Liver (tissue), 3 donors: Measurements from ENCODE around the gene ANKRD13A.

Experiments used
- ATF3 ChIP-seq: IDR thresholded peaks from 2 replicates; pipeline ENCODE4 v1.6.1; 2016; ENCODE audit warnings: antibody characterized with exemption
- CTCF ChIP-seq: fragments of 150-350 bp; IDR thresholded peaks from 2 replicates; pipeline ENCODE4 v1.5.1; 2017; ENCODE audit warnings: improper control_type of control experiment, low read depth, low read length; ENCODE audit not compliant: missing input control
- EGR1 ChIP-seq, 2 donors: IDR thresholded peaks; 2 replicates each; pipeline ENCODE4 v1.6.1; 2016 to 2018; ENCODE audit warnings: antibody characterized with exemption in 2 of 2, low read depth in 2 of 2
- NR2F2 ChIP-seq: IDR thresholded peaks from 2 replicates; pipeline ENCODE4 v1.6.1; 2016; ENCODE audit warnings: antibody characterized with exemption
- RAD21 ChIP-seq, 2 donors: IDR thresholded peaks; 2 replicates each; pipeline ENCODE4 v1.6.1; 2016; ENCODE audit warnings: antibody characterized with exemption in 2 of 2, mild to moderate bottlenecking in 2 of 2
- SP1 ChIP-seq: IDR thresholded peaks from 2 replicates; pipeline ENCODE4 v1.6.1; 2018; ENCODE audit warnings: antibody characterized with exemption, mild to moderate bottlenecking
- TAF1 ChIP-seq: conservative IDR thresholded peaks from 2 replicates; pipeline ENCODE4 v1.6.1; 2016; ENCODE audit warnings: antibody characterized with exemption, mild to moderate bottlenecking
- donor health status: healthy.
- donor health status: healthy.

GRCh38 chr12:109950625-109951024 lies 48.6 kb upstream of the ANKRD13A start:
- TF ChIP-seq SP1 (no peak), CTCF (no peak), RAD21 (IDR thresholded peaks at IDR 0.05) (no peak), NR2F2 (no peak), ATF3 (no peak), EGR1 (IDR thresholded peaks at IDR 0.05; ENCODE audit: low read depth in 2 of 2) (no peak), TAF1 (no peak)
